Hepatocyte (in vitro differentiated cells): ENCODE results near the gene NRG2. TPM values are rescaled to one million over a fixed set of nuclear protein-coding genes. Genes with fewer than 3 reads are reported as not detected.

Experiments
- DNase-seq: peaks from one replicate; pipeline ENCODE4 v3.0.0-alpha.2; 2016; ENCODE audit warnings: low spot score
- H2AFZ ChIP-seq: fragments of 200-600 bp; sonication (generic); 2 replicates; pipeline ENCODE4 v1.6.0; 2016; ENCODE audit warnings: antibody characterized with exemption, mild to moderate bottlenecking
- H3K27ac ChIP-seq: fragments of 200-600 bp; sonication (generic); 2 replicates; pipeline ENCODE4 v1.5.1; 2016; ENCODE audit warnings: mild to moderate bottlenecking
- H3K27me3 ChIP-seq: fragments of 200-600 bp; sonication (generic); 2 replicates; pipeline ENCODE4 v1.6.1; 2016
- H3K36me3 ChIP-seq: fragments of 200-600 bp; sonication (generic); replicated peaks from 2 replicates; pipeline ENCODE4 v1.5.1; 2016; ENCODE audit warnings: low read depth; ENCODE audit not compliant: insufficient read depth
- H3K4me1 ChIP-seq: fragments of 200-600 bp; sonication (generic); 2 replicates; pipeline ENCODE4 v1.5.1; 2016; ENCODE audit warnings: mild to moderate bottlenecking, moderate library complexity; ENCODE audit not compliant: insufficient read depth
- H3K4me2 ChIP-seq: fragments of 200-600 bp; sonication (generic); 2 replicates; pipeline ENCODE4 v1.6.0; 2016
- H3K4me3 ChIP-seq: fragments of 200-600 bp; sonication (generic); 2 replicates; pipeline ENCODE4 v1.5.1; 2016; ENCODE audit warnings: mild to moderate bottlenecking
- H3K79me2 ChIP-seq: fragments of 200-600 bp; sonication (generic); 2 replicates; pipeline ENCODE4 v1.6.0; 2017; ENCODE audit warnings: mild to moderate bottlenecking
- H3K9me2 ChIP-seq: fragments of 200-600 bp; sonication (generic); replicated peaks from 2 replicates; pipeline ENCODE4 v1.6.0; 2017; ENCODE audit warnings: mild to moderate bottlenecking; ENCODE audit not compliant: insufficient read depth
- H3K9me3 ChIP-seq: fragments of 200-600 bp; sonication (generic); 2 replicates; pipeline ENCODE4 v1.5.1; 2016; ENCODE audit warnings: low read depth, mild to moderate bottlenecking
- H4K20me1 ChIP-seq: fragments of 200-600 bp; sonication (generic); 2 replicates; pipeline ENCODE4 v1.6.0; 2016; ENCODE audit warnings: mild to moderate bottlenecking; ENCODE audit not compliant: insufficient read depth, poor library complexity, severe bottlenecking
- EZH2 ChIP-seq: fragments of 200-600 bp; sonication (generic); IDR thresholded peaks from 2 replicates; pipeline ENCODE4 v1.6.1; 2016; ENCODE audit warnings: antibody characterized with exemption, mild to moderate bottlenecking, borderline replicate concordance
- EZH2phosphoT487 ChIP-seq: fragments of 200-600 bp; sonication (generic); IDR thresholded peaks from one replicate; pipeline ENCODE4 v1.6.1; 2018; ENCODE audit warnings: antibody characterized with exemption, mild to moderate bottlenecking, low read depth, moderate library complexity; ENCODE audit not compliant: unreplicated experiment, severe bottlenecking
- WGBS: methylation state at CpG from one replicate; pipeline ENCODE4 v1.1.6; 2016; ENCODE audit warnings: low lambda C conversion rate; ENCODE audit errors: missing lambda C conversion rate; 5-methylcytosine and 5-hydroxymethylcytosine counted together
- polyA plus RNA-seq: library from polyadenylated mRNA; unstranded; fragments of >200 nt; fragmentation: Nextera tagmentation; extraction: Ambion mirVana; gene quantifications from 2 replicates; pipeline ENCODE4 v1.2.1, GENCODE V29; 2016
- total RNA-seq: library from RNA; depleted of rRNA; stranded (reverse); fragments of >200 nt; gene quantifications from 2 replicates; pipeline ENCODE4 v1.2.3, GENCODE V29; 2014
- TF ChIP-seq, protein P1 (sequence below): fragments of 200-600 bp; sonication (generic); IDR thresholded peaks from 2 replicates; pipeline ENCODE4 v1.5.1; 2016; ENCODE audit warnings: antibody characterized with exemption, mild to moderate bottlenecking; ENCODE audit not compliant: poor library complexity

The NRG2 gene
- total and polyA plus RNA-seq, 2 experiments from 2014 or later: 1.4 to 1.5 TPM

DNA sequence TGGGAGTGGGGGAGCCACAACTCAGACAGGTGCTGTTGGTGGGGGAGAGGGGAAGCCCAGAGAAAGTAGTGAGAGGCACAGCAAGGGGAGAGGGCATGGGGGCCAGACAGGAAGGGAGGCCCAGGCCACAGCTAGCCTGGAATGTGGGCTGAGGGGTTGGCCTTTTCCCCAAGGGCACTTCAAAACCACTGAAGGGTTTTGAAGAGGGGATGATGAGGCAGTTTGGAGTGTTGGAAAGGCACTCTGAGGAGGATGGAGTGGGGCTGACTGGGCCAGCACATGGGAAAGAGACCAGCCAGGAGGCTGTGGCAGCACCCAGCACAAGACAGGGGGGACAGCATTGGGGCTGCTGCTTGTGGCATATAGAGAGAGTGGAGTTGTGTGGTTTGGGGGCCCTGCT, 243.7 kb downstream of the NRG2 start:
- Histone ChIP-seq H3K79me2 (no peaks in the 10 kb centered on the region), H3K36me3 (no peaks in the 10 kb centered on the region), H3K27ac (no peak overlapping the region), H3K4me3 (no peak overlapping the region), H3K4me2 (no peak overlapping the region), H3K27me3 (peaks cover 79% of the 10 kb centered on the region), H3K9me2 (no peaks in the 10 kb centered on the region), H4K20me1 (no peaks in the 10 kb centered on the region), H2AFZ (no peak overlapping the region), H3K9me3 (no peaks in the 10 kb centered on the region), H3K4me1 (no peaks in the 10 kb centered on the region)
- TF ChIP-seq EZH2phosphoT487 (no peak), EZH2 (no peak)
- TF ChIP-seq, protein P1, sequence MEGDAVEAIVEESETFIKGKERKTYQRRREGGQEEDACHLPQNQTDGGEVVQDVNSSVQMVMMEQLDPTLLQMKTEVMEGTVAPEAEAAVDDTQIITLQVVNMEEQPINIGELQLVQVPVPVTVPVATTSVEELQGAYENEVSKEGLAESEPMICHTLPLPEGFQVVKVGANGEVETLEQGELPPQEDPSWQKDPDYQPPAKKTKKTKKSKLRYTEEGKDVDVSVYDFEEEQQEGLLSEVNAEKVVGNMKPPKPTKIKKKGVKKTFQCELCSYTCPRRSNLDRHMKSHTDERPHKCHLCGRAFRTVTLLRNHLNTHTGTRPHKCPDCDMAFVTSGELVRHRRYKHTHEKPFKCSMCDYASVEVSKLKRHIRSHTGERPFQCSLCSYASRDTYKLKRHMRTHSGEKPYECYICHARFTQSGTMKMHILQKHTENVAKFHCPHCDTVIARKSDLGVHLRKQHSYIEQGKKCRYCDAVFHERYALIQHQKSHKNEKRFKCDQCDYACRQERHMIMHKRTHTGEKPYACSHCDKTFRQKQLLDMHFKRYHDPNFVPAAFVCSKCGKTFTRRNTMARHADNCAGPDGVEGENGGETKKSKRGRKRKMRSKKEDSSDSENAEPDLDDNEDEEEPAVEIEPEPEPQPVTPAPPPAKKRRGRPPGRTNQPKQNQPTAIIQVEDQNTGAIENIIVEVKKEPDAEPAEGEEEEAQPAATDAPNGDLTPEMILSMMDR: no peak
- no peak for DNase-seq

DNA sequence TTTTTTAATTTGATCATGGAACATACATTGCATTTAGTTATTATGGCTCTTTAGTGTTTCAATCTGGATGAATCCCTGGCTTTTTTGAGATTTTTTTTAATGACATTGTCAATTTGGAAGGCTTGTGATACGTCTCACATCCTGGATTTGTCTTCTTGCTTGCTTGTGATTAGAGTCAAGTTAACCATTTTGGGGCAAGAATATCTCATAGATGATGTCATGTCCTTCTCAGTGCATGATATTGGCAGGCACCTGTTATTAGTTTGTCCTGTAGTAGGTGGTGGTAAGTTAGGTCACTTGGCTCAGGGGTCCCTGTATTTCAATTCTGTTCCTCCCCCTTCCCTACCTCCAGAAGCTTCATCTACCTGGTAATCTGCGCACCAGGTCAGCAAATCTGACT, 244.2 kb downstream of the NRG2 start:
- no peak overlapping the region for H3K27ac ChIP-seq
- H3K9me2 ChIP-seq: no peaks in the 10 kb centered on the region
- H4K20me1 ChIP-seq: no peaks in the 10 kb centered on the region
- no peaks in the 10 kb centered on the region for H3K79me2 ChIP-seq
- no peak for TF ChIP-seq EZH2
- TF ChIP-seq, protein P1: no peak
- no peak for TF ChIP-seq EZH2phosphoT487
- H3K4me2 ChIP-seq: no peak overlapping the region
- H2AFZ ChIP-seq: no peak overlapping the region
- no peaks in the 10 kb centered on the region for H3K36me3 ChIP-seq
- H3K27me3 ChIP-seq: peaks cover 84% of the 10 kb centered on the region
- no peaks in the 10 kb centered on the region for H3K9me3 ChIP-seq
- no peaks in the 10 kb centered on the region for H3K4me1 ChIP-seq
- DNase-seq: no peak
- no peak overlapping the region for H3K4me3 ChIP-seq
- WGBS: 76% methylated on average over 2 of the region's 2 CpGs

DNA sequence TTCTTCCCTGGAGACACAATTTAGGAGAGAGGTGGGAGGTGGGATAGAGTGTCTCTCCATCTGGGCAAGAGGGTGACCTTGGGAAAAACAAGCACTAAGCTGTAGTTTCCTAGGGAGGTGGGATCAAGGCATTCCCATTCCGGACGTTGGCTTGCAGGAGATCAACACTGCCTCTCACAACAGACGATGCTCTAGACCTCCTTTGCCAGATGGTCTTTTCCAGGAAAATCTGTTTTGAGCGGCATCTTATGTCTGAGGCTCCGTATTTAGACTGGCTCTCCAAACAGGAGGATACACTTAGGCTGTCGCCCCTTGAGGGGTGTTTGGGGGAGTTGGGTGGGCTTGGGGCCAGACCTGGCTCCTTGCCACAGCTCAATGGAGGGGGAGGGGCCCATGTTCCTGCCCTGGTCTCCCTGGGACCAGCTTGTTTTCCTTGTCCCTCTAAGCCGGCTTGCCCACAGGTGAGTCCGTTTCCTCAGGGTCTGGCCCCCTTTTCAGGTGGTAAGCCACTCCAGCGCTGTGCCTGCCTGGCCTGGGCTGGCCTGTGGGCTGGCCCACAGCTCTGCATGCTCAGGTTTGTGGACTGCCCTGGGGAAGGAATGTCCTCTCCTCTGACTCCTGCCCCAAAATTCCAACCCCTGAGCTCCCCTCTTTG, 245.1 kb downstream of the NRG2 start:
- no peak for DNase-seq
- Histone ChIP-seq H3K27ac (no peak overlapping the region), H3K9me2 (no peaks in the 10 kb centered on the region), H3K4me1 (no peaks in the 10 kb centered on the region), H3K9me3 (no peaks in the 10 kb centered on the region), H3K79me2 (no peaks in the 10 kb centered on the region), H4K20me1 (no peaks in the 10 kb centered on the region), H3K4me2 (no peak overlapping the region), H2AFZ (no peak overlapping the region), H3K36me3 (no peaks in the 10 kb centered on the region), H3K4me3 (no peak overlapping the region), H3K27me3 (peaks cover 86% of the 10 kb centered on the region)
- TF ChIP-seq EZH2: no peak
- TF ChIP-seq EZH2phosphoT487: no peak
- TF ChIP-seq, protein P1: no peak
- 67% methylated on average over 9 of the region's 9 CpGs for WGBS

DNA sequence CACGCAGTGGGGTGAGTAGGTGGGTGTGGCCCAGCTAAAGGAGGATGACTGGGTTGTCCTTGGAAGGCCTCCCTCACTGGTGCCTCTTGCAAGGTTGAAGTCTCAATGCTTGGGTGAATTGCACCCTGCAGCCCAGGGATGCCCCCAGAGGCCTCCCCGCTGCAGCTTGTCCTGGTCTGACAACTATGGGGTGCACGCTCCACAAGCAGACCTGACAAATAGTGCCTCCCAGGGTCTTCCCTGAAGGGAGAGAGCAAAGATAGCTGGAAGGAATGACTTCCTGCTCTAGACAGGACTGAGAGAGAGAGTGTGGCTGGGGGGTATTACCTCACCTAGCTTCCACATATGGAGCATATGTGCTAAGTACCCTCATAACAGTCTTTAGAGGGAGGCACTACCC, 245.8 kb downstream of the NRG2 start:
- no peak for DNase-seq
- H4K20me1 ChIP-seq: no peaks in the 10 kb centered on the region
- no peaks in the 10 kb centered on the region for H3K79me2 ChIP-seq
- H3K9me3 ChIP-seq: no peaks in the 10 kb centered on the region
- no peak overlapping the region for H3K4me2 ChIP-seq
- TF ChIP-seq EZH2 (no peak), EZH2phosphoT487 (no peak)
- TF ChIP-seq, protein P1: no peak
- peaks cover 83% of the 10 kb centered on the region for H3K27me3 ChIP-seq
- no peak overlapping the region for H3K4me3 ChIP-seq
- H3K27ac ChIP-seq: no peak overlapping the region
- no peaks in the 10 kb centered on the region for H3K9me2 ChIP-seq
- 70% methylated on average over 3 of the region's 3 CpGs for WGBS
- no peaks in the 10 kb centered on the region for H3K4me1 ChIP-seq
- no peak overlapping the region for H2AFZ ChIP-seq
- no peaks in the 10 kb centered on the region for H3K36me3 ChIP-seq
